K562 (cell line): Measurements from ENCODE around the gene MIXL1. TPM values are rescaled to one million over a fixed set of nuclear protein-coding genes. Genes with fewer than 3 reads are reported as not detected.

Source experiments
- ATAC-seq: fragments of 200-7000 bp; cut with Tn5 transposase; 3 replicates; pipeline ENCODE4 v1.9.1; 2020; ENCODE audit warnings: moderate library complexity
- BruUV-seq: library from RNA; stranded (reverse); fragments of 400-500 nt; replicated peaks from 2 replicates; lab custom pipeline; 2021; lab: Mats Ljungman, UMichigan
- CTCF ChIA-PET: fragments of 300-600 bp; formaldehyde crosslinking; extraction: SDS; loops from one replicate; lab custom pipeline; 2021; ENCODE audit warnings: low intra/inter-chr PET ratio; lab: Yijun Ruan, JAX
- POLR2A ChIA-PET: fragments of 300-600, 350-650 bp; sonication (Branson Sonifier 250); formaldehyde crosslinking; extraction: SDS; loops from one replicate; lab custom pipeline; 2021; ENCODE audit warnings: antibody characterized with exemption, inconsistent platforms; lab: Yijun Ruan, JAX
- DNase-seq, 4 experiments: peaks; one replicate each; pipeline versions ENCODE4 v3.0.0 to v3.0.0-alpha.2; 2011 to 2018; ENCODE audit warnings: low spot score in 3 of 4, mixed read lengths in 3 of 4; ENCODE audit errors: extremely low read depth in 1 of 4
- FAIRE-seq: peaks from 2 replicates; lab custom pipeline; 2011; peaks lifted over from hg19 to GRCh38; lab: Jason Lieb, UNC
- H2AFZ ChIP-seq: 2 replicates; pipeline ENCODE4 v1.6.0; 2011; ENCODE audit warnings: low read depth, low read length, control low read depth, inconsistent platforms
- H3K27ac ChIP-seq: fragments of 200-600 bp; 3 replicates; pipeline ENCODE4 v1.8.0; 2011; ENCODE audit warnings: low read depth, mild to moderate bottlenecking, control low read depth, inconsistent platforms, low read length, moderate library complexity, mixed read lengths; ENCODE audit errors: extremely low read depth
- H3K27me3 ChIP-seq, 2 experiments: fragments of 300-600 bp in 1 of 2; 2 replicates in 1 of 2; 3 replicates in 1 of 2; pipeline versions ENCODE4 v1.6.0 to v1.8.0; 2011; ENCODE audit warnings: inconsistent platforms in 2 of 2, low read length in 2 of 2, mild to moderate bottlenecking in 1 of 2, mixed read lengths in 1 of 2, moderate library complexity in 1 of 2; ENCODE audit not compliant: control insufficient read depth in 2 of 2, insufficient read depth in 2 of 2
- H3K36me3 ChIP-seq: fragments of 300-600 bp; 3 replicates; pipeline ENCODE4 v1.8.0; 2011; ENCODE audit warnings: mild to moderate bottlenecking, low read length, inconsistent platforms; ENCODE audit not compliant: control insufficient read depth, insufficient read depth
- H3K4me1 ChIP-seq, 2 experiments: fragments of 200-600 bp in 1 of 2; replicated peaks in 1 of 2; 2 replicates in 1 of 2; 3 replicates in 1 of 2; pipeline versions ENCODE4 v1.5.1 to v1.8.0; 2011; ENCODE audit warnings: inconsistent platforms in 2 of 2, low read length in 2 of 2, mild to moderate bottlenecking in 1 of 2, mixed read lengths in 1 of 2, moderate library complexity in 1 of 2; ENCODE audit not compliant: control insufficient read depth in 2 of 2, insufficient read depth in 2 of 2
- H3K4me2 ChIP-seq: 2 replicates; pipeline ENCODE4 v1.6.1; 2011; ENCODE audit warnings: low read length, control low read depth, inconsistent platforms, mixed read lengths; ENCODE audit not compliant: insufficient read depth
- H3K4me3 ChIP-seq: fragments of 200-600 bp; sonication (generic), shearing (Covaris generic); 2 replicates; pipeline ENCODE4 v1.5.1; 2016; ENCODE audit warnings: control low read depth, inconsistent platforms
- H3K79me2 ChIP-seq: fragments of 200-600 bp; 3 replicates; pipeline ENCODE4 v1.8.0; 2011; ENCODE audit warnings: low read length, inconsistent platforms; ENCODE audit not compliant: control insufficient read depth, insufficient read depth
- H3K9ac ChIP-seq, 2 experiments: 2 replicates each; pipeline versions ENCODE4 v1.6.0 to v1.6.1; 2011; ENCODE audit warnings: low read depth in 2 of 2, low read length in 2 of 2, control low read depth in 1 of 2, inconsistent platforms in 1 of 2, mild to moderate bottlenecking in 1 of 2, mixed read lengths in 1 of 2; ENCODE audit not compliant: insufficient read depth in 1 of 2
- H3K9me1 ChIP-seq: one replicate; pipeline ENCODE4 v1.6.0; 2011; ENCODE audit warnings: inconsistent platforms, mild to moderate bottlenecking, low read length, moderate library complexity; ENCODE audit not compliant: control insufficient read depth, insufficient read depth
- H3K9me3 ChIP-seq: replicated peaks from 2 replicates; pipeline ENCODE4 v1.5.1; 2011; ENCODE audit warnings: low read depth, low read length, inconsistent platforms; ENCODE audit not compliant: control insufficient read depth, insufficient read depth
- H4K20me1 ChIP-seq: replicated peaks from 2 replicates; pipeline ENCODE4 v1.6.1; 2011; ENCODE audit warnings: low read length, inconsistent platforms, mixed read lengths; ENCODE audit not compliant: control insufficient read depth, insufficient read depth
- BRCA1 ChIP-seq, 2 experiments: fragments of 450-650 bp in 1 of 2; sonication (generic) in 1 of 2; formaldehyde crosslinking in 1 of 2; IDR thresholded peaks; 2 replicates each; pipeline versions ENCODE4 v1.5.0 to v1.6.1; 2017 to 2020; ENCODE audit warnings: mild to moderate bottlenecking in 1 of 2, missing genetic modification reagents in 1 of 2
- CBX1 ChIP-seq: sonication (generic); IDR thresholded peaks from 2 replicates; pipeline ENCODE4 v1.6.1; 2016; ENCODE audit warnings: antibody characterized with exemption, low read depth, mild to moderate bottlenecking
- CHD2 ChIP-seq: IDR thresholded peaks from 2 replicates; pipeline ENCODE4 v1.6.1; 2011; ENCODE audit warnings: low read depth, low read length
- CSDE1 ChIP-seq, 2 experiments: fragments of 450-650 bp; IDR thresholded peaks; 2 replicates each; pipeline ENCODE4 v1.6.1; 2016; ENCODE audit warnings: mild to moderate bottlenecking in 1 of 2
- DPF2 ChIP-seq: fragments of 450-650 bp; IDR thresholded peaks from 2 replicates; pipeline ENCODE4 v1.6.1; 2016
- E2F3 ChIP-seq: fragments of 250-450 bp; sonication (Bioruptor Pico); IDR thresholded peaks from 2 replicates; pipeline ENCODE4 v1.4.0; 2020; ENCODE audit warnings: mild to moderate bottlenecking
- ERF ChIP-seq: fragments of 450-650 bp; formaldehyde crosslinking; IDR thresholded peaks from 2 replicates; pipeline ENCODE4 v1.4.0; 2020; ENCODE audit warnings: mild to moderate bottlenecking, mixed read lengths
- HMG20B ChIP-seq: fragments of 250-450 bp; sonication (Bioruptor Pico); IDR thresholded peaks from 2 replicates; pipeline ENCODE4 v1.5.0; 2021; ENCODE audit warnings: mild to moderate bottlenecking
- HOXB6 ChIP-seq: fragments of 250-450 bp; sonication (Bioruptor Pico); IDR thresholded peaks from 2 replicates; pipeline ENCODE4 v1.5.1; 2022; ENCODE audit warnings: mild to moderate bottlenecking, borderline replicate concordance
- NCOR1 ChIP-seq: fragments of 450-650 bp; IDR thresholded peaks from 2 replicates; pipeline ENCODE4 v1.6.1; 2016; ENCODE audit warnings: mild to moderate bottlenecking, moderate library complexity
- RAD51 ChIP-seq: fragments of 450-650 bp; IDR thresholded peaks from 2 replicates; pipeline ENCODE4 v1.7.1; 2016; ENCODE audit warnings: low read depth, mild to moderate bottlenecking, borderline replicate concordance
- RBM25 ChIP-seq: fragments of 200-400 bp; formaldehyde crosslinking; IDR thresholded peaks from 2 replicates; pipeline ENCODE4 v1.6.1; 2018; ENCODE audit warnings: low read length, low read depth, moderate library complexity; ENCODE audit not compliant: severe bottlenecking
- ZFX ChIP-seq: sonication (generic); formaldehyde crosslinking; IDR thresholded peaks from 2 replicates; pipeline ENCODE4 v1.8.0; 2022; ENCODE audit warnings: mild to moderate bottlenecking, missing genetic modification reagents, moderate library complexity
- ZNF12 ChIP-seq: sonication (generic); formaldehyde crosslinking; IDR thresholded peaks from 2 replicates; pipeline ENCODE4 v1.4.0; 2020; ENCODE audit warnings: mild to moderate bottlenecking, missing genetic modification reagents
- ZNF184 ChIP-seq: sonication (generic); formaldehyde crosslinking; IDR thresholded peaks from 2 replicates; pipeline ENCODE4 v1.5.0; 2020; ENCODE audit warnings: missing genetic modification reagents
- ZNF639 ChIP-seq, 2 experiments: fragments of 200-800 bp in 1 of 2; sonication (Bioruptor generic) in 1 of 2; sonication (generic) in 1 of 2; formaldehyde crosslinking in 1 of 2; IDR thresholded peaks in 1 of 2; conservative IDR thresholded peaks in 1 of 2; 2 replicates each; pipeline versions ENCODE4 v1.5.0 to v1.6.1; 2016 to 2020; ENCODE audit warnings: missing compliant biosample characterization in 1 of 2, missing genetic modification characterization in 1 of 2, missing genetic modification reagents in 1 of 2
- ZZZ3 ChIP-seq: fragments of 450-650 bp; IDR thresholded peaks from 2 replicates; pipeline ENCODE4 v1.6.1; 2016; ENCODE audit warnings: antibody characterized with exemption, mild to moderate bottlenecking, moderate library complexity
- WGBS: fragments of 100-300 bp; shearing (Covaris generic); methylation state at CpG from one replicate; pipeline ENCODE4 v1.1.6; 2016; ENCODE audit warnings: low coverage, mixed read lengths; ENCODE audit not compliant: insufficient coverage; ENCODE audit errors: missing lambda C conversion rate; 5-methylcytosine and 5-hydroxymethylcytosine counted together
- in situ Hi-C: fragments of 300-500 bp; cut with MboI; formaldehyde crosslinking; loops from 4 replicates; pipeline ENCODE4 v1.15.0; 2018; ENCODE audit warnings: inconsistent platforms, mixed read lengths
- intact Hi-C: fragments of 100-400 bp; cut with micrococcal nuclease; formaldehyde crosslinking; loops from 2 replicates; pipeline ENCODE4 v1.14.2; 2022
- polyA plus RNA-seq, 8 experiments: library from polyadenylated mRNA; depleted of rRNA in 4 of 8; stranded (reverse) in 5 of 8; unstranded in 3 of 8; fragments of >200 nt; fragmentation: Nextera tagmentation in 2 of 8; fragmentation: Illumina TruSeq in 1 of 8; extraction: Ambion mirVana in 2 of 8; extraction: Trizol in 1 of 8; gene quantifications; 2 replicates each; pipeline versions ENCODE4 v1.2.1 to v1.2.3, GENCODE V29; 2011 to 2014; ENCODE audit warnings: inconsistent platforms in 1 of 8, missing spikeins in 1 of 8
- total RNA-seq, 7 experiments: library from RNA; depleted of rRNA in 6 of 7; stranded (reverse); fragments of >200 nt in 6 of 7; fragmentation: Illumina TruSeq in 2 of 7; extraction: Trizol in 2 of 7; gene quantifications; 2 replicates each; pipeline versions ENCODE4 v1.2.1 to v1.2.3, GENCODE V29; 2011 to 2021; ENCODE audit warnings: low replicate concordance in 1 of 7
- TF ChIP-seq, protein P1 (sequence below), 3 experiments: fragments of 200-800 bp in 1 of 3; sonication (Bioruptor generic) in 1 of 3; sonication (generic) in 1 of 3; formaldehyde crosslinking in 1 of 3; IDR thresholded peaks; 2 replicates each; pipeline versions ENCODE4 v1.6.1 to v1.8.0; 2016 to 2022; ENCODE audit warnings: mild to moderate bottlenecking in 2 of 3, missing compliant biosample characterization in 2 of 3, missing genetic modification characterization in 2 of 3, missing genetic modification reagents in 1 of 3

MIXL1 gene
- total and polyA plus RNA-seq, 9 of the 15 experiments (the other 6 are each of a cell fraction or from before 2014, with no cell fraction given), result not detected

DNA sequence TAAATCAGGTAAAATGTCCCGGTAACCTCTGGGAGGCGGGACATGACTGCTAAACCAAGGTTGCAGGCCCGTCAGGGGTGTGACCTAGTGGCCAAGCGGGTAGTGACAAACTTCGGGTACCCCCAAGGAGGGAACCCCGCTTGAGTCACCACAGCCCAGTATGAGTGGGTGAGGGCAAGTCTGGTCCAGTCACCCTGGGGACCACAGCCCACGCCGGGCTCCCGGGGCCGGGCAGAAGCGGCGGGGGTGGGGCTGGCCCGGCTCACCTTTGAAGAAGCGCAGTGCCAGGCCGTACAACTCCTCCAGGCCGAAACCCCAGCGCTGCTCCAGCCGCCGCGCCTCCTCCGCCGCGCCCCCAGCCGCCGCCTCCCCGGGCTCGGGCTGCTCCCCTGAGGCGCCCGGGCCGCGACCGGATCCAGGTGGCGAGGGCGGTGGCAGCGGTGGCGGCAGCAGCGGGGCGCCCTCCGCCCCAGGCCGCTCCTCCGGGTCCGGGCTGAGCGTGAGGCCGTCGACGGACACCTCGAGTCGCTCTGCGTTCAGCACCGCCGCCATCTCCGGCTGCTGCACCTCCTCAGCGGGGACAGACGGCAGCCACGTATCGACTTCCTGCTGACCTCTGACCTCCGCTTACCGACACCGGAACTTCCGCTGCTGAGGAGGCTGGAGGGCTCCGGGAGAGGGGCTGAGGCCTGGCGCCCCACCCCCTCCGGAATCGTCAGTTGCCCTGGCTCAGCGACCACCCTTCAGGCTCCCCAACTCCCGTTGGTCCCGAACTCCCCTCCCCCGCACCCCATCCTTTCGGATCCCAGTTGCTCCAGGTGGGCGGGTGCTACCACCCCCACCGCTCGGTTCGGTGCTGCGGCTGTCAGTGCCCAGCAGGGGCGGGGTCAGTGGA is 37.1 kb upstream of the MIXL1 start, which contains the start of gene ACBD3 (continued):
- TF ChIP-seq RAD51, result no peak

GRCh38 chr1:226187019-226187322 is 36.5 kb upstream of the MIXL1 start:
- intact Hi-C loops, result no loop called here
- H3K4me3 ChIP-seq, result peak overlapping the region; percentile 97
- ATAC-seq (no peak), DNase-seq (no peak), FAIRE-seq (no peak)
- peak overlapping the region; percentile 88 for H3K27ac ChIP-seq
- H3K9me3 ChIP-seq, result no peaks in the 10 kb centered on the region
- peaks cover 49% of the 10 kb centered on the region for H3K79me2 ChIP-seq
- H2AFZ ChIP-seq, result peak overlapping the region; percentile 100
- H4K20me1 ChIP-seq, result peaks cover 15% of the 10 kb centered on the region; the same call in 1 of the 2 replicates
- no peaks in the 10 kb centered on the region for H3K27me3 ChIP-seq
- H3K4me2 ChIP-seq, result peak overlapping the region; percentile 88
- TSS peak; percentile 90 for BruUV-seq
- in situ Hi-C loops, result no loop called here
- H3K9me1 ChIP-seq, result no peaks in the 10 kb centered on the region
- 6% methylated on average over 10 of the region's 10 CpGs for WGBS
- POLR2A ChIA-PET, result interaction anchor here (1.0 to 1.2 kb wide), 2 partner anchors 43 to 124 kb away, joined by 3 read pairs; partner anchors contain the start of gene H3-3A
- peak overlapping the region; percentile 93 to 96 for H3K9ac ChIP-seq
- peaks cover 17% of the 10 kb centered on the region; the same call in 2 of the 3 replicates for H3K36me3 ChIP-seq
- CTCF ChIA-PET, result no interaction called here
- H3K4me1 ChIP-seq, result peaks cover 6 to 15% of the 10 kb centered on the region in 2 experiments
- peak; percentile 79; the same call in 1 of the 2 replicates for TF ChIP-seq E2F3
- TF ChIP-seq HMG20B (CRISPR knock-in tag), result no peak
- no peak for TF ChIP-seq NCOR1
- TF ChIP-seq DPF2, result peak; percentile 30; the same call in 1 of the 2 replicates
- TF ChIP-seq CHD2, result 0 out of 2 replicates have a peak, but pooled peaks have one; percentile 5
- TF ChIP-seq, protein P1, sequence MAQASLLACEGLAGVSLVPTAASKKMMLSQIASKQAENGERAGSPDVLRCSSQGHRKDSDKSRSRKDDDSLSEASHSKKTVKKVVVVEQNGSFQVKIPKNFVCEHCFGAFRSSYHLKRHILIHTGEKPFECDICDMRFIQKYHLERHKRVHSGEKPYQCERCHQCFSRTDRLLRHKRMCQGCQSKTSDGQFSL (CRISPR knock-in tag; IDR thresholded peaks at IDR 0.05), result 0 out of 2 replicates have a peak, but pooled peaks have one; percentile 15
- TF ChIP-seq, protein P1 (tag; IDR thresholded peaks at IDR 0.05), result peak in 1 of 2 experiments; percentile 44; a peak in 2 of 4 replicates
- TF ChIP-seq BRCA1 (IDR thresholded peaks at IDR 0.05), result no peak
- TF ChIP-seq BRCA1 (CRISPR knock-in tag; IDR thresholded peaks at IDR 0.05), result 0 out of 2 replicates have a peak, but pooled peaks have one; percentile 62
- TF ChIP-seq ZNF12 (CRISPR knock-in tag), result peak; percentile 17; the same call in 1 of the 2 replicates
- no peak for TF ChIP-seq HOXB6 (CRISPR knock-in tag)
- no peak for TF ChIP-seq CBX1
- TF ChIP-seq ZFX (CRISPR knock-in tag), result peak; percentile 50; the same call in 1 of the 2 replicates
- no peak for TF ChIP-seq ZNF184
- peak; percentile 80; the same call in 1 of the 2 replicates for TF ChIP-seq ZZZ3
- TF ChIP-seq ZNF639 (CRISPR knock-in tag; conservative IDR thresholded peaks at IDR 0.05 in 1 of 2, IDR thresholded peaks at IDR 0.05 in 1 of 2), result 0 out of 4 replicates have a peak, but pooled peaks of 1 of the 2 experiments have one; percentile 22
- TF ChIP-seq RBM25, result no peak
- TF ChIP-seq CSDE1 (IDR thresholded peaks at IDR 0.05), result no peak
- TF ChIP-seq ERF (CRISPR knock-in tag), result peak; percentile 37; the same call in 1 of the 2 replicates
